Measurements from ENCODE around the gene ASS1. TPM values are rescaled to one million over a fixed set of nuclear protein-coding genes. Genes with fewer than 3 reads are reported as not detected.

ASS1 gene
- total RNA-seq, 1 donor from 2014 or later, result 96.0 TPM

DNA sequence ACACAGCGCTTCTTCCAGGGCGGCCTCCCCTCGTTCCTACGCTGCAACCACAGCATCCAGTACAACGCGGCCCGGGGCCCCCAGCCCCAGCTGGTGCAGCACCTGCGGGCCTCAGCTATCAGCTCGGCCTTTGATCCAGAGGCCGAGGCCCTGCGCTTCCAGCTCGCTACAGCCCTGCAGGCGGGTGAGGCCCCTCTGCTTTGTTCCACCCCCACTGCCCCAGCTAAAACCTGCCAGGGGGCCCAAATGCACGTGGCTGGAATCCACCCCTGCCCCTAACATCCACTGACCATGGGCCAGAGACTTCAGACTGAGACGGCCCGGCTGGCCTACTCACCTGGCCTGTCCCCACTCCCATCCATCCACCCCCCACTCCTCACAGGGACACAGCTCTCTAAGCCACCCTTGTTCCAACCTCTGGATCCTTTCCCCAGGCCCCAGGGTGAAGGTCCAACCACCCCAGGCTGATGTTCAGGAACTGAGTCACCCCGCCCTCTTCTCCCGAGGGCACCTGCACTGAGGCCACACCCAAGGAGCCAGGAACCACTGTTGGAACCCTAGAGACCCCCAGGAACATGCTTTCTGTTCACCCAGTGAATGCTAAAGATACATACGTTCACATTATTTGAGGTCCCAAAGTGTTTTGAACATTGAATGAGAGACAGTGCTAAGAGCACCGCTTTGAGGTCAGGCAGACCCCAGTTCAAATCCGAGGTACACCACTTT lies 18.9 kb upstream of the ASS1 start:
- Histone ChIP-seq H3K4me3 (no peak overlapping the region), H3K4me1 (no peaks in the 10 kb centered on the region), H3K27me3 (no peaks in the 10 kb centered on the region), H3K27ac (no peak overlapping the region), H3K9me3 (no peaks in the 10 kb centered on the region), H3K36me3 (no peaks in the 10 kb centered on the region)
- DNase-seq (no peak), ATAC-seq (no peak)
- intact Hi-C loops (cut with DNase I), result no loop called here
- TF ChIP-seq, protein P1, sequence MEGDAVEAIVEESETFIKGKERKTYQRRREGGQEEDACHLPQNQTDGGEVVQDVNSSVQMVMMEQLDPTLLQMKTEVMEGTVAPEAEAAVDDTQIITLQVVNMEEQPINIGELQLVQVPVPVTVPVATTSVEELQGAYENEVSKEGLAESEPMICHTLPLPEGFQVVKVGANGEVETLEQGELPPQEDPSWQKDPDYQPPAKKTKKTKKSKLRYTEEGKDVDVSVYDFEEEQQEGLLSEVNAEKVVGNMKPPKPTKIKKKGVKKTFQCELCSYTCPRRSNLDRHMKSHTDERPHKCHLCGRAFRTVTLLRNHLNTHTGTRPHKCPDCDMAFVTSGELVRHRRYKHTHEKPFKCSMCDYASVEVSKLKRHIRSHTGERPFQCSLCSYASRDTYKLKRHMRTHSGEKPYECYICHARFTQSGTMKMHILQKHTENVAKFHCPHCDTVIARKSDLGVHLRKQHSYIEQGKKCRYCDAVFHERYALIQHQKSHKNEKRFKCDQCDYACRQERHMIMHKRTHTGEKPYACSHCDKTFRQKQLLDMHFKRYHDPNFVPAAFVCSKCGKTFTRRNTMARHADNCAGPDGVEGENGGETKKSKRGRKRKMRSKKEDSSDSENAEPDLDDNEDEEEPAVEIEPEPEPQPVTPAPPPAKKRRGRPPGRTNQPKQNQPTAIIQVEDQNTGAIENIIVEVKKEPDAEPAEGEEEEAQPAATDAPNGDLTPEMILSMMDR (IDR thresholded peaks at IDR 0.05), result no peak

DNA sequence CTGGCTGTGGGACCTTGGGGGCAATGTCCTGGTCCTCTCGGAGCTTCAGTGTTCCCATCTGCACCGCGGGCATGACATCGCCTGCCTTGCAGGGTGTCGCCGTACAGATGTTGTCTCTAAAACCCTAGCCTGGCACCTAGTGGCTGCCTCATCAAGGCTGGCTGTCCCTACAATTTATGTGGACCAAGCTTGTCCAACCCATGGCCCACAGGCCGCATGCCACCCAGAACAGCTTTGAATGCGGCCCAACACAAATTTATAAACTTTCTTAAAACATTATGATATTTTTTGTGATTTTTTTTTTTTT lies 18.3 kb upstream of the ASS1 start:
- intact Hi-C loops (cut with DNase I), result no loop called here
- Histone ChIP-seq H3K27ac (no peak overlapping the region), H3K9me3 (no peaks in the 10 kb centered on the region), H3K4me1 (no peaks in the 10 kb centered on the region), H3K4me3 (no peak overlapping the region), H3K27me3 (peaks cover 2% of the 10 kb centered on the region), H3K36me3 (no peaks in the 10 kb centered on the region)
- DNase-seq (no peak), ATAC-seq (no peak)
- TF ChIP-seq, protein P1 (IDR thresholded peaks at IDR 0.05), result no peak

DNA sequence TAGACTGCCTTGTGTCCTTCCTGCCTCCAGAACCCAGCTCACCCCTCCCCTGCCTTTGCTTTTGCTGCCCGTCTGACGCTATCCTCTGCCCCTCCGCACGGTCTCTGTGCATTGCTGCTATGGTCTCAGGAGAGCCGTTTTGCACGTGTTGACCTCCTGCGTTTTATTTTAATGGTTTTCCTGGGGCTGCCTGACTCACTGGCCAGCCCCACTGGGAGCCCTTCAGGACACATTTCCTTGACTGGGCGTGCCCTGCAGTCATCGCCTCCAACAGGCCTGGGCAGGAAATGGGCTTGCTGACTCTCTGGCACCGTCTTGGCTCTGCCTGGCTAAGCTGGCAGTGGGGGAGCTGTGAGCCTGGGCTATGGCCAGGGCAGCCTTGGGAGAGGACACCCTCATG lies 17.9 kb upstream of the ASS1 start:
- Histone ChIP-seq H3K4me1 (no peaks in the 10 kb centered on the region), H3K27me3 (peaks cover 3% of the 10 kb centered on the region), H3K4me3 (no peak overlapping the region), H3K9me3 (no peaks in the 10 kb centered on the region), H3K36me3 (no peaks in the 10 kb centered on the region), H3K27ac (no peak overlapping the region)
- TF ChIP-seq, protein P1 (IDR thresholded peaks at IDR 0.05), result no peak
- intact Hi-C loops (cut with DNase I), result no loop called here
- no peak for DNase-seq
- peak; percentile 48 for ATAC-seq

DNA sequence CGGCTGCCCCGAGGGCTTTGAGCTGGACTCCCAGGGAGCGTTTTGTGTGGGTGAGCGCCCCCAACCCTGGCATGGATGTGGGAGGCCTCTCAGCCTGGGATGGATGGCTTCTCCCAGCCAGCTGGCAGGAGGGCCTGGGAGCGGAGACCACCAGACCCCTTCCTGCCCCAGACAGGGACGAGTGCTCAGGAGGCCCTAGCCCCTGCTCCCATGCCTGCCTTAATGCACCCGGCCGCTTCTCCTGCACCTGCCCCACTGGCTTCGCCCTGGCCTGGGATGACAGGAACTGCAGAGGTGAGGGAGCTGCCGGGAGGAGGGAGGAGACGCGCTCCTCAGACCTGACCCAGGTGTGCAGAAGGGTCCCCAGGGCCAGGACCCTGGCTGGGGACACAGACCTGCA lies 17.4 kb upstream of the ASS1 start:
- intact Hi-C loops (cut with DNase I), result no loop called here
- ATAC-seq (no peak), DNase-seq (no peak)
- H3K9me3 ChIP-seq, result no peaks in the 10 kb centered on the region
- H3K4me1 ChIP-seq, result no peaks in the 10 kb centered on the region
- peaks cover 3% of the 10 kb centered on the region for H3K27me3 ChIP-seq
- no peak overlapping the region for H3K4me3 ChIP-seq
- TF ChIP-seq, protein P1 (IDR thresholded peaks at IDR 0.05), result no peak
- no peaks in the 10 kb centered on the region for H3K36me3 ChIP-seq
- no peak overlapping the region for H3K27ac ChIP-seq

DNA sequence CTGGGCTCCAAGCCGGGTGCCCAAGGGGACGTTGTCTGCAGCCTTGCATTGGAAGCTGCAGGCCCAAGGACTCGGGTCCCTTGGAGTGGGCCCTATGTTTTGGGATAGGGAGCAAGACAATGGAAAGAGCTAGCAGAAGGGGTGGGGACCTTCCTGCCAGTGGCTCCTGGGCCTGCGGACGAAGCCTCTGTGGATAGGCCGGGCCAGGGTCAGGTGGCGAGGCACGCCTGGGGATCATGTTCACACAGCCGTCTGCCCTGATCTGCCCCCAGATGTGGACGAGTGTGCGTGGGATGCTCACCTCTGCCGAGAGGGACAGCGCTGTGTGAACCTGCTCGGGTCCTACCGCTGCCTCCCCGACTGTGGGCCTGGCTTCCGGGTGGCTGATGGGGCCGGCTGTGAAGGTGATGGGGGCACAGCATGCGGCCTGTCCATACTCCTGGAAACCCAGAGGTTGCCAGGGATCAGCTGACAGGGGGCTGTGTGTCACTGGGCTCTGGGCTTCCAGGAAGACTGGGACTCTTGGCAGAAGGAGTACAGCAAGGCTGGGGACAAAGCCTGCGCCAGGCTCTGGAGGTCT lies 16.6 kb upstream of the ASS1 start:
- Histone ChIP-seq H3K27ac (no peak overlapping the region), H3K36me3 (no peaks in the 10 kb centered on the region), H3K27me3 (peaks cover 11% of the 10 kb centered on the region), H3K4me3 (no peak overlapping the region), H3K9me3 (no peaks in the 10 kb centered on the region), H3K4me1 (peaks cover 5% of the 10 kb centered on the region)
- TF ChIP-seq, protein P1 (IDR thresholded peaks at IDR 0.05), result no peak
- DNase-seq, result no peak
- intact Hi-C loops (cut with DNase I), result no loop called here
- ATAC-seq, result no peak
